H1 (cell line): ENCODE measurements around the gene DENND1A.

ENCODE experiments used
- CBX5 ChIP-seq: fragments of 300-800, 300-1000 bp; sonication (generic); IDR thresholded peaks from 2 replicates; pipeline ENCODE4 v1.7.1; 2016; ENCODE audit warnings: antibody characterized with exemption, low read length, low read depth
- EGR1 ChIP-seq: IDR thresholded peaks from 2 replicates; pipeline ENCODE4 v1.6.1; 2011; ENCODE audit warnings: low read depth, low read length, borderline replicate concordance
- EZH2 ChIP-seq: fragments of 200-600 bp; sonication (generic); IDR thresholded peaks from 2 replicates; pipeline ENCODE4 v1.7.1; 2012; ENCODE audit warnings: low read depth, mild to moderate bottlenecking, moderate library complexity, low read length, inconsistent platforms; ENCODE audit not compliant: severe bottlenecking
- GABPA ChIP-seq: IDR thresholded peaks from 2 replicates; pipeline ENCODE4 v1.6.1; 2011; ENCODE audit warnings: mild to moderate bottlenecking, low read length, moderate library complexity, borderline replicate concordance; ENCODE audit not compliant: insufficient read depth
- HDAC6 ChIP-seq: IDR thresholded peaks from one replicate; pipeline ENCODE4 v1.7.1; 2012; ENCODE audit warnings: low read depth, mild to moderate bottlenecking, inconsistent platforms, low read length, moderate library complexity
- JUND ChIP-seq: IDR thresholded peaks from 2 replicates; pipeline ENCODE4 v1.6.1; 2011; ENCODE audit warnings: mild to moderate bottlenecking, improper control_type of control experiment, low read length
- NANOG ChIP-seq: IDR thresholded peaks from 2 replicates; pipeline ENCODE4 v1.6.1; 2011; ENCODE audit warnings: low read length, low read depth, mild to moderate bottlenecking, inconsistent platforms; ENCODE audit not compliant: insufficient read depth, poor library complexity, severe bottlenecking
- POLR2A ChIP-seq, 2 experiments: IDR thresholded peaks; 1 replicate in 1 of 2; 2 replicates in 1 of 2; pipeline ENCODE4 v1.6.1; 2011; ENCODE audit warnings: low read depth in 2 of 2, low read length in 2 of 2, mild to moderate bottlenecking in 2 of 2; ENCODE audit errors: control extremely low read depth in 1 of 2
- POLR2AphosphoS5 ChIP-seq: IDR thresholded peaks from 2 replicates; pipeline ENCODE4 v1.6.1; 2011; ENCODE audit warnings: low read depth, low read length
- TAF1 ChIP-seq: IDR thresholded peaks from 2 replicates; pipeline ENCODE4 v1.6.1; 2011; ENCODE audit warnings: mild to moderate bottlenecking, low read depth, low read length
- TCF12 ChIP-seq: IDR thresholded peaks from 2 replicates; pipeline ENCODE4 v1.6.1; 2011; ENCODE audit warnings: low read depth, mild to moderate bottlenecking, low read length
- ZNF274 ChIP-seq: IDR thresholded peaks from 2 replicates; pipeline ENCODE4 v1.7.0; 2012; ENCODE audit warnings: low read length, borderline replicate concordance; ENCODE audit errors: extremely low read depth
- TF ChIP-seq, protein P1 (sequence below): IDR thresholded peaks from 2 replicates; pipeline ENCODE4 v1.6.1; 2012; ENCODE audit warnings: inconsistent platforms
- TF ChIP-seq, protein P2 (sequence below), 3 experiments: IDR thresholded peaks; 1 replicate in 2 of 3; 2 replicates in 1 of 3; pipeline versions ENCODE4 v1.5.1 to v1.6.1; 2011; ENCODE audit warnings: low read length in 3 of 3, mild to moderate bottlenecking in 3 of 3, inconsistent platforms in 2 of 3, low read depth in 1 of 3, moderate library complexity in 1 of 3; ENCODE audit not compliant: insufficient read depth in 1 of 3; ENCODE audit errors: control extremely low read depth in 1 of 3

DNA sequence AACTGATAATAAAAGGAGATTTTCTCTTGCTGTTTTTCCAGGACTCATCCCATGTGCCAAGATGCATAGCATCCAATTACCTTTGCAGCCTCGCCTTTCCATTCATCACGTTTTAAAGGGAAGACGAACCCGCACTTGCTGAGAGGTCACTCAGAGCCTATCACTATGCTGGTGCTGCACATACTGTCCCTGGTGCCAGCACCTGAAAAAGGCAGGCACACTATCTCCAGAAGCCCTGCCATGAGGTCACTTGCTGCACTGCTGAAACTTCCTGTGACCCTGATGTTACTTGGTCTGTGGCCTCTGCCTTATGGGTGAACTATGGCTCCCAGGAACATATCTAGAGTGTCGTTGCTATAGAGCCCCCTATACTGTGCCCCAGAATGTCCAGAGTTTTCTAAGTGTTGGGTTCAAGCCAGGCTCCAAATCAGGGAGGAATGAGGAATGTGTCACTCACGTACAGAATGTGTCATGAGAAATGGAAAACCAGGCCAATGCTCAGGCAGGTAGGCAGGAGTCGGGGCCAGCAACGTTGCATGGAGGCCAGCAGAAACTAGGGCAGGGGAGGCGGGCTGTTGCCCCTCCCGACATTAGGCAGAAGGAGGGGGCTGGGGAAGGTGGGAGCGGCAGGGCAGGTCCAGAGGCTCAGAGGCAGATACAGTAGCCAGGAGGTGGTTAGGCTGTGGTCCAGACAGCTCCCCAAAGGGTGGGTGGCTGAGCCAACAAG is 311.8 kb downstream of the DENND1A start:
- TF ChIP-seq, protein P1, sequence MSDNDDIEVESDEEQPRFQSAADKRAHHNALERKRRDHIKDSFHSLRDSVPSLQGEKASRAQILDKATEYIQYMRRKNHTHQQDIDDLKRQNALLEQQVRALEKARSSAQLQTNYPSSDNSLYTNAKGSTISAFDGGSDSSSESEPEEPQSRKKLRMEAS, result no peak
- TF ChIP-seq POLR2A (IDR thresholded peaks at IDR 0.05; ENCODE audit: control extremely low read depth in 1 of 2, low read depth in 2 of 2, low read length in 2 of 2) (no peak), CBX5 (no peak), POLR2AphosphoS5 (no peak), EZH2 (no peak), JUND (no peak), TCF12 (no peak), HDAC6 (no peak), EGR1 (no peak), GABPA (no peak), NANOG (no peak), TAF1 (no peak), ZNF274 (no peak)
- TF ChIP-seq, protein P2, sequence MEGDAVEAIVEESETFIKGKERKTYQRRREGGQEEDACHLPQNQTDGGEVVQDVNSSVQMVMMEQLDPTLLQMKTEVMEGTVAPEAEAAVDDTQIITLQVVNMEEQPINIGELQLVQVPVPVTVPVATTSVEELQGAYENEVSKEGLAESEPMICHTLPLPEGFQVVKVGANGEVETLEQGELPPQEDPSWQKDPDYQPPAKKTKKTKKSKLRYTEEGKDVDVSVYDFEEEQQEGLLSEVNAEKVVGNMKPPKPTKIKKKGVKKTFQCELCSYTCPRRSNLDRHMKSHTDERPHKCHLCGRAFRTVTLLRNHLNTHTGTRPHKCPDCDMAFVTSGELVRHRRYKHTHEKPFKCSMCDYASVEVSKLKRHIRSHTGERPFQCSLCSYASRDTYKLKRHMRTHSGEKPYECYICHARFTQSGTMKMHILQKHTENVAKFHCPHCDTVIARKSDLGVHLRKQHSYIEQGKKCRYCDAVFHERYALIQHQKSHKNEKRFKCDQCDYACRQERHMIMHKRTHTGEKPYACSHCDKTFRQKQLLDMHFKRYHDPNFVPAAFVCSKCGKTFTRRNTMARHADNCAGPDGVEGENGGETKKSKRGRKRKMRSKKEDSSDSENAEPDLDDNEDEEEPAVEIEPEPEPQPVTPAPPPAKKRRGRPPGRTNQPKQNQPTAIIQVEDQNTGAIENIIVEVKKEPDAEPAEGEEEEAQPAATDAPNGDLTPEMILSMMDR (IDR thresholded peaks at IDR 0.05; ENCODE audit: control extremely low read depth in 1 of 3, insufficient read depth in 1 of 3, low read depth in 1 of 3, low read length in 3 of 3), result no peak
